Right lobe of liver (tissue), 4 donors: Measurements from ENCODE around the gene GRID1.

ENCODE experiments used
- CTCF ChIP-seq, 4 donors: fragments of 200-600 bp in 3 of 4; fragments of 450-650 bp in 1 of 4; IDR thresholded peaks; one replicate each; pipeline versions ENCODE4 v1.5.1 to v1.8.0; 2016 to 2022; ENCODE audit warnings: antibody characterized with exemption in 4 of 4, mild to moderate bottlenecking in 2 of 4
- POLR2A ChIP-seq: fragments of 450-650 bp; IDR thresholded peaks from one replicate; pipeline ENCODE4 v1.6.1; 2017; ENCODE audit warnings: antibody characterized with exemption, mild to moderate bottlenecking
- donor health status: DM: no; HTN: no; CAD: no.
- donor health status: DM: no; HTN: no; CAD: no.
- donor health status: DM: no; HTN: yes; CAD: no.

GRCh38 chr10:86087716-86088115 is 278.9 kb downstream of the GRID1 start:
- TF ChIP-seq POLR2A (no peak), CTCF (IDR thresholded peaks at IDR 0.05) (no peak)
